Stimulated activated CD4-positive, alpha-beta T cell treated with anti-CD3 and anti-CD28 coated beads, Interleukin-1b, Interleukin-23, amount 100 ng/mL, for 24 hours (primary cell): ENCODE measurements around the gene WDR46.
"Not testable (repeated sequence)": the region's sequence is repeated elsewhere in the genome, so short reads cannot be mapped to it uniquely, and the experiment has no call there.

Experiments
- DNase-seq, 4 experiments: peaks; one replicate each; pipeline ENCODE4 v3.0.0-alpha.2; 2020; ENCODE audit warnings: low read depth in 4 of 4, low spot score in 1 of 4

WDR46 gene

DNA sequence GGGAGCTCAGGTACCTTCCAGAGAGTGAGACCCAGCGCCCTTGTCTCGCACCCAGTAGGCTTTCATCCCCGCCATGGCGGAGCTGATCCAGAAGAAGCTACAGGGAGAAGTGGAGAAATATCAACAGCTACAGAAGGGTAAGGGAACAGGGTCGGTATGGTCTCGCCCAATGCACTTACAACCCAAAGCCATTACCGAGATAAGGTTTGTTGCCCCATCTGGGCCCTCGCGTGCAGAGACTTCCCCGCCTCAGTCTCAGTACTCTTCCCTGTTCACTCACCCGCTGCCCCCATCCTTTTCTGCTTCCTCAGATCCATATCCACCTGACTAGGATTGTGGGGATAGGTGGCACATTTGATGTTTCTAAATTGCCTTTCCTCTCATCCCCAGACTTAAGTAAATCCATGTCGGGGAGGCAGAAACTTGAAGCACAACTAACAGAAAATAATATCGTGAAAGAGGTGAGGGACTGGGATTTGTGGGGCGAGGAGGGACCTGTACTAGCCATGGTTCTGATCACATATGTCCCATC lies 811 bp upstream of the WDR46 start:
- no peak for DNase-seq

DNA sequence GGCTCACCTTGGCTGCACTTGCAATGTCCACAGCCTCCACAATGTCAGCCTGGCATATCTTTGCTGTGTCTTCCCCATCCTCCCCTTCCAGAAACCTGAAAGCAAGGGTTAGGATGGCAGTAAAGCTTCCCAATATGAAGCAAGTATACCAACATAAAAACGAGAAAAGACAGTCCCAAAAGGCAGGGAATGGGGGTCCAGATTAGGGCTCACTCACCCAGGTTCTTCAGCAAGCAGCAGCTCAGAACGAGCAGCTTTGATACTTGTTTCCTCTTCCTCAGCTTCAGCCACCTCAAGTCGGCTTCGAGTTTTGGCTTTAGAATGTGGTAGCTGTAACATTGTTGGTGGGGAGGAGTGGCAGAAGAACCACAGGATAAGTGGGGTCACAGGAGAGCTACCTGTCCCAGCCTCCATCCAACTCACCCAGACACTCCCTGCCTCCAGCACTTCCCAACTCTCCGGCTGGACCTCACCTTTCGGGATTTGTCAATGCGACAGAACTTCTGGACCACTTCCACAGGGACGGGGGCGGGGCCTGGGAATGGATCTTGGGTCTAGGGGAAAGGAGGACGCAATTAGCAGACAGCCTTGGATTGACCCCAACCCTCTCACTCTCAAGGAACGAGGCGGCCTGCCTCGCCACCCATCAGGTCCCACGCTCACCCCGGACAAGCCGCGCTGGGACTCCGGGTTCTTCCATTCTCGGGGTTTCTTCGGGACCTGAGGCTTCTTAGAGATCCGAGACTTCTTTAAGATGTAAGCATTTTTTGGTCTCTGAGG lies 708 bp downstream of the WDR46 start:
- no peak for DNase-seq

- DNase-seq: no peak
These were observed 1.8 kb downstream of the WDR46 start for GRCh38 chr6:33286946-33287914.

- DNase-seq: not testable (repeated sequence)
These were observed 3.8 kb downstream of the WDR46 start for GRCh38 chr6:33285214-33285613.

DNA sequence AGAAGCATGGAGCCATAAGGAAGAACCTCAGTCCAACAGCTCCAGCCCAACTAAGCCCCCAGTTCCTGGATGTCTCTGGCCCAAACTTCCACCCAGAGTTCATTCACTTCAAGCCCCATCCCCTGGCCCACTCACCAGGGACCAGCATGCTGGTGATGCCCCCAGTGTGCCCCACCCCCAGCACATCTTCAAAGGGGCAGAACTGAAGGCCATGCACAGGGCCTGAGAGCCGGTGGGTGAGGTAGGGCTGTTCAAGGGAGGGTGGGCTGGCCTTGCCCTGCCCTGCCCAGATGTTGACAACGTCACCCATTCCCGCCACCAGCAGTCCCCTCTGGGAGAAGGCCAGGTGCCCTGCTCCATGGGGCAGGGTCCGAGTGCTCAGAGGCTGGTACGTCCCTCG lies 8.5 kb downstream of the WDR46 start:
- no peak for DNase-seq

- DNase-seq: no peak
These were observed 9.0 kb downstream of the WDR46 start for GRCh38 chr6:33279971-33280511.

DNA sequence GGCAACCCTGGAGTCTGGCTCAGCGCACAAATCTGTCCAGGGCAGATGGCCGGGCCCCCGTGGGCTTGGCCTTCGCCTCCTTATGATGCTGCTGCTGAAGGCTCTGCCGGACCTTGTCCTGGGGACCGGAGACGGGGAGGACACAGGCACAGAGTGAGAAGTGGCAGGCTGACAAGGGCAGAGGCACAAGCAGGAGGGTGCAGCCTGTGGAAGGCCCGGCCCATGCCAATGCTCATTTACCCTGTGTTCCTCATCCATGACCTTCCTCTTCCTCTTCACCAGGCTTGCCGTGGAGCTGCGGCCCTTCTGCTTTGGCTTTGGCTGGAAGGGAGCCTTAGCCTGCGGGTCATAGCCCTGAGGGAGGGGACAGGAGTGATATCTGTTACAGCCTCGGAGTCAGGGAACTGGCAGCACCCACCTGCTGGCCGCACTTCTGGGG lies 9.8 kb downstream of the WDR46 start:
- DNase-seq: no peak

DNA sequence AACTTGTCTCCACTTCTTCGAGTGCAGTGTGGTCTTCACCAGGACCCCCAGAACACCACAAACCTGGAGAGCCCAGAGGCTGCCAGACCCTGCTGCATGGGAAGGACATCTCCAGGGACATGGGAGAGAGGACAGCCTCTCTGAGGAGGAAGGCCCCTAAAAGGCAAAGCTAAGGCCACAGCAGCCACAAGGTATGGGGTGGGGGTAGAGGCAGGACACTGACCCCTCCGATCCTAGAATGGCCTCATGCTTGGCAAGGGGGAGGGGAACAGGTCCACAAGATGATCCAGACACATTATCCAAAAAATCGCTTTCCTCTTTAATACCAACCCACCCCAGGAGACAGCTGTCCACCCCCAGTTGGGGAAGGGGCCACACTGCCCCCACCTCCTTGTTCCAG lies 10.2 kb downstream of the WDR46 start:
- DNase-seq: no peak

DNA sequence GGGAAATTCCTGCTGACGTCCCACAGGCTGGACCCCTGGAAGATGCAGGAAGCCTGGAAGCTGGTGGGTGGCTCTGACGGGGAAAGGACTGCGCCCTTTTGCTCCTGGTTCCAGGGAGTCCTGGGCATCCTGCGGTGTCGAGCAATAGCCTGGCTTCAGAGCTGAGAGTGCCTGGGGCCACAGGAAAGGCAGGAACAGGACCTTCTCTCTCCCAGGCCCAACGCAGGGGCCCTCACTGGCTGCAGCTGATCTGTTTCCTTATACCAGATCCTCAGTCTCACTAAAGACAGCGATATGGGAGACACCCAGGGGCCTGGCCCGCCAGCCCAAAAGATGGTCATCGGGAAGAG lies 10.7 kb downstream of the WDR46 start:
- no peak for DNase-seq

DNA sequence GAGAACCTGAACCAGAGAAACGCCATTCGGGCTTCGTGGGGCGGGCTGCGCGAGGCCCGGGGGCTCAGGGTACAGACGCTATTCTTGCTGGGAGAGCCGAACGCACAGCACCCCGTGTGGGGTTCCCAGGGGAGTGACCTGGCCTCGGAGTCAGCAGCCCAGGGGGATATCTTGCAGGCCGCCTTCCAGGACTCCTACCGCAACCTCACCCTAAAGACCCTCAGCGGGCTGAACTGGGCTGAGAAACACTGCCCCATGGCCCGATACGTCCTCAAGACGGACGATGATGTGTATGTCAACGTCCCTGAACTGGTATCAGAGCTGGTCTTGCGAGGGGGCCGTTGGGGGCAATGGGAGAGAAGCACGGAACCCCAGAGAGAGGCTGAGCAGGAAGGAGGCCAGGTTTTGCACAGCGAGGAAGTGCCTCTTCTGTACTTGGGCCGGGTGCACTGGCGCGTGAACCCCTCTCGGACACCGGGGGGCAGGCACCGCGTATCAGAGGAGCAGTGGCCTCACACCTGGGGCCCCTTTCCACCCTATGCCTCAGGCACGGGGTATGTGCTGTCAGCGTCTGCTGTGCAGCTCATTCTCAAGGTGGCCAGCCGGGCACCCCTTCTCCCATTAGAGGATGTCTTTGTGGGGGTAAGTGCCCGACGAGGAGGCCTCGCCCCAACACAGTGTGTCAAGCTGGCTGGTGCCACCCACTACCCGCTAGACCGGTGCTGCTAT lies 11.2 kb downstream of the WDR46 start:
- no peak for DNase-seq

DNA sequence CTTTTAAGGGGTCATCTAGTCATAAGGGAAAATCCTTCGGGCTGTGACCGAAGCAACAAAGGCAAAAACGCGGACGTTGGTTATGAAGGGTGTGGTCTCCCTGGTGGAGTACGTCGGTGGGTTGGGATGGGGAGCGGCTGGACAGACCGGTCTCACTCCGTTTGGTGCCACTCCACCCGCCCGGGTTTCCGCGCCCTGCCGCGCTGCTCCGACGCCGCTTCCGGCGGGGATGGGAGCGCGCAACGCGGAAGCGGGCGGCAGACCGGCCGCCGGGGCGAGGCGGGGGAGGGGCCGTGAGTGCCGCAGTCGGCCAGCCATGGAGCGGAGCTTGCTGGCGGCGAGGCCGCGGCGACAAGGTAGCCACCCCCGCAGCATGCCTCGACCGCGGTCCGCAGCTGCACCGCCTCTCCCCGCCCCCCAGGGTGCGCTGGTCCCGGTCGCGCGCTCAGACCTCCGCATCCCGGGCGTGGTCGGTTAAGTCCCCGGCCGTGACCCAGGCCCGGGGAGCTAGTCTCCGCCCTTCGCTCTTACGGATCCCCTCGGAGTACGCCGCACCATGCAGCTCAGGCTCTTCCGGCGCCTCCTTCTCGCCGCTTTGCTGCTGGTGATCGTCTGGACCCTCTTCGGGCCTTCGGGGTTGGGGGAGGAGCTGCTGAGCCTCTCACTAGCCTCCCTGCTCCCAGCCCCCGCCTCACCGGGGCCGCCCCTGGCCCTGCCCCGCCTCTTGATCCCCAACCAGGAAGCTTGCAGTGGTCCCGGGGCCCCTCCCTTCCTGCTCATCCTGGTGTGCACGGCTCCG lies 12.0 kb downstream of the WDR46 start, which contains the start of gene B3GALT4:
TSS of gene B3GALT4 (plus strand) at position 260 of the 799 bp plus-strand sequence. CDS start at position 557, 297 bp downstream.
- DNase-seq: peak in 2 of 4 experiments; percentile 69 to 79

GRCh38 chr6:33276581-33276863 lies 12.5 kb downstream of the WDR46 start:
- DNase-seq: no peak

GRCh38 chr6:33275795-33276580 lies 13.1 kb downstream of the WDR46 start:
- DNase-seq: not testable (repeated sequence)

GRCh38 chr6:33273924-33274902 lies 14.8 kb downstream of the WDR46 start:
- DNase-seq: no peak

GRCh38 chr6:33273129-33273923 lies 15.7 kb downstream of the WDR46 start:
- DNase-seq: no peak

GRCh38 chr6:33272275-33273128 lies 16.5 kb downstream of the WDR46 start:
- no peak for DNase-seq
